ENCODE data around the gene GNB3. TPM values are rescaled to one million over a fixed set of nuclear protein-coding genes. Genes with fewer than 3 reads are reported as not detected.
"Not testable (repeated sequence)": the region's sequence is repeated elsewhere in the genome, so short reads cannot be mapped to it uniquely, and the experiment has no call there.

The GNB3 gene
- total RNA-seq, 4 donors from 2014 or later, result under 0.01 to 18.3 (median 2.7) TPM; not detected in 1

DNA sequence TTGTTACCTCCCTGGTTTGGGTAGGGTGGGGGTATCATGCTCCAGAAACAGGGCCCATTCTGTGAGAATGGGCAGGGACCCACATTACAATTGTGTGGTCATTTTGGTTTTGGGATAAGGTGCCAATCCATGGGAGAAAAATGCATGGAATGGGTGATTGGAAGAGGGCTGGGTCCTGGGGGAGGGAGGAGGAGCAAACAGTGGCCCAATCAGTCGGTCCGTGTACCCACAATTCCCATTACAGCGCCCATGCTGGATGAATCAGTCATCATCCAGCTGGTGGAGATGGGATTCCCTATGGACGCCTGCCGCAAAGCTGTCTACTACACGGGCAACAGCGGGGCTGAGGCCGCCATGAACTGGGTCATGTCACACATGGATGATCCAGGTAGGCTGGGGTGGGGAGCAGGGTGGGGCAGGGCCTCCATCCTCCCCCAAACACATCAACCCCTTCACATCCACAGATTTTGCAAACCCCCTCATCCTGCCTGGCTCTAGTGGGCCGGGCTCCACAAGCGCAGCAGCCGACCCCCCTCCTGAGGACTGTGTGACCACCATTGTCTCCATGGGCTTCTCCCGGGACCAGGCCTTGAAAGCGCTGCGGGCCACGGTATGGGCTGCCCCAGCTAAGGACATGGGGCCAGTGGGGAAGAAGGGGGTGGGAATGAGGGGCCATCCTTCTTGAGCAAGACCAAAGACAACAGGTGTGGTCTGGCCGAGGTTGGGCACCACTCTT lies 23.0 kb downstream of the GNB3 start:
- Histone ChIP-seq H3K4me1 (peaks cover 0 to 7% of the 10 kb centered on the region in 2 donors), H3K27ac (no peak overlapping the region), H3K4me3 (no peak overlapping the region), H3K36me3 (no peaks in the 10 kb centered on the region), H3K27me3 (no peaks in the 10 kb centered on the region), H3K9me3 (no peaks in the 10 kb centered on the region)
- intact Hi-C loops (cut with DNase I; ENCODE audit: low total_unique reads), result no loop called here
- no peak for DNase-seq
- TF ChIP-seq POLR2A (IDR thresholded peaks at IDR 0.05), result no peak
- no peak for TF ChIP-seq CTCF (IDR thresholded peaks at IDR 0.05)

DNA sequence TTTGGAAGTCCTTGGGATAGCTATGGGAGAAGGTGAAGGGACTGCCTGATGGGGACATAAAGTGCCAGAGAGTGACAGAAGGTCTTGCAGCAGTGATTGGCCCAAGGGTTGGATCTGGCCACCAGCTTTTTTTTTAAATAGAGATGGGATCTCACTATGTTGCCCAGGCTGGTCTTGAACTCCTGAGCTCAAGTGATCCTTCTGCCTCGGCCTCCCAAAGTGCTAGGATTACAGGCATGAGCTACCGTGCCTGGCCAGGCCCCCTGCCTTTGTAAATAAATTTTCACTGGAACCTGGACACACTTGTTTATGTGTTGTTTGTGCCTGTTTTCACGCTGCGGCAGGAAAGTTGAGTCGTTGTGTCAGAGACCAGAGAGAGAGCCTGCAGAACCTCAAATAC lies 24.6 kb downstream of the GNB3 start:
- intact Hi-C loops (cut with DNase I; ENCODE audit: low total_unique reads); H3K27me3 ChIP-seq; H3K27ac ChIP-seq; H3K9me3 ChIP-seq; H3K4me3 ChIP-seq; H3K36me3 ChIP-seq; DNase-seq: not testable (repeated sequence)
- H3K4me1 ChIP-seq, result peaks cover 5 to 13% of the 10 kb centered on the region in 2 donors

- intact Hi-C loops (cut with DNase I; ENCODE audit: low total_unique reads), result no loop called here
- H3K9me3 ChIP-seq, result no peaks in the 10 kb centered on the region
Observed at GRCh38 chr12:6866163-6866919, 25.6 kb downstream of the GNB3 start.

DNA sequence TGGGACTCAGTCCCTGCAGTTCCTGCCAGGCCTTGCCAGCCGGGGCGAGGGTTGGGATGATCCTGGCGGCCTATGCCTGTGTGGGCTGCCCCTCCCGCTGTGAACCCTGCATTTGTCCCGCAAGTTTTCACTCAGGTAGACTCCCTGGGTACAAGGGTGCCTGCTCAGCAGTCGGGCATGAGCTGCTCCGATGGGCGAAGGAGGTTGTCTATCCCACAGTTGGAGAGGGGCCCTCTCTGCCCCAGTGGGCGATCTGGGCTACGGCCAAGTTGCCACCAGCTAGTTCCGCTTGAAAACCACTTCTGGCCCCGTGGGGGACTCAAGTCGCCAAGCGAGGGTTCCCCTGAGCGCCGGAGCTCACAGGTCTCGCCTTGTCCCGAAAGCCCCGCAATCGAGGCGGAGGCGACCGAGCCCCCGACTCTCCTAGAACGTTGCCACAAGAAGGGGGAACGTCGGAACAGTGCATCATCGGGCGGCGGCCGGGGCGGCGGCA lies 26.2 kb downstream of the GNB3 start:
- H3K27ac ChIP-seq, result peak overlapping the region; percentile 94 to 97
- no peaks in the 10 kb centered on the region for H3K36me3 ChIP-seq
- no peaks in the 10 kb centered on the region for H3K27me3 ChIP-seq
- H3K9me3 ChIP-seq, result no peaks in the 10 kb centered on the region
- peaks cover 10 to 24% of the 10 kb centered on the region in 2 donors for H3K4me1 ChIP-seq
- peak overlapping the region; percentile 67 to 75 for H3K4me3 ChIP-seq
- intact Hi-C loops (cut with DNase I; ENCODE audit: low total_unique reads), result no loop called here
- no peak for DNase-seq
- TF ChIP-seq CTCF (IDR thresholded peaks at IDR 0.05) (no peak), POLR2A (IDR thresholded peaks at IDR 0.05) (no peak)

More at GRCh38 chr12:6866163-6866919, 25.6 kb downstream of the GNB3 start:
- TF ChIP-seq CTCF (IDR thresholded peaks at IDR 0.05) (no peak), POLR2A (IDR thresholded peaks at IDR 0.05) (no peak)
- peak overlapping the region in 1 of 2 donors; percentile 75 for H3K4me3 ChIP-seq
- peaks cover 5 to 18% of the 10 kb centered on the region in 2 donors for H3K4me1 ChIP-seq
- H3K27me3 ChIP-seq, result no peaks in the 10 kb centered on the region
- peak in 1 of 2 donors; percentile 49 for DNase-seq
- no peaks in the 10 kb centered on the region for H3K36me3 ChIP-seq
- peak overlapping the region; percentile 94 to 97 for H3K27ac ChIP-seq

- Histone ChIP-seq H3K27me3 (no peaks in the 10 kb centered on the region), H3K36me3 (no peaks in the 10 kb centered on the region), H3K4me1 (peaks cover 10 to 25% of the 10 kb centered on the region in 2 donors), H3K27ac (peak within 1 kb of the TSS; percentile 94 to 97), H3K9me3 (no peaks in the 10 kb centered on the region), H3K4me3 (peak within 1 kb of the TSS; percentile 67 to 75)
- intact Hi-C loops (cut with DNase I; ENCODE audit: low total_unique reads), result no loop called here
- peak; percentile 87 to 89 for DNase-seq
- TF ChIP-seq POLR2A (IDR thresholded peaks at IDR 0.05) (peak; percentile 94 to 98), CTCF (IDR thresholded peaks at IDR 0.05) (peak in 1 of 4 experiments; percentile 28)
Observed at GRCh38 chr12:6867413-6868210, 26.9 kb downstream of the GNB3 start, which contains the start of gene TPI1. TSS of gene TPI1 (plus strand) at chr12:6867531. CDS start at chr12:6867567, 36 bp downstream.
